Measurements from ENCODE around the gene GPI.
"Not testable (repeated sequence)": the region's sequence is repeated elsewhere in the genome, so short reads cannot be mapped to it uniquely, and the experiment has no call there.

GRCh38 chr19:34369166-34369565 lies 4.2 kb downstream of the GPI start:
- not testable (repeated sequence) for TF ChIP-seq MYC (IDR thresholded peaks at IDR 0.05; ENCODE audit: low read depth, low read length); POLR2AphosphoS5 (IDR thresholded peaks at IDR 0.05; ENCODE audit: insufficient read depth, low read depth, low read length)
- TF ChIP-seq, protein P1, sequence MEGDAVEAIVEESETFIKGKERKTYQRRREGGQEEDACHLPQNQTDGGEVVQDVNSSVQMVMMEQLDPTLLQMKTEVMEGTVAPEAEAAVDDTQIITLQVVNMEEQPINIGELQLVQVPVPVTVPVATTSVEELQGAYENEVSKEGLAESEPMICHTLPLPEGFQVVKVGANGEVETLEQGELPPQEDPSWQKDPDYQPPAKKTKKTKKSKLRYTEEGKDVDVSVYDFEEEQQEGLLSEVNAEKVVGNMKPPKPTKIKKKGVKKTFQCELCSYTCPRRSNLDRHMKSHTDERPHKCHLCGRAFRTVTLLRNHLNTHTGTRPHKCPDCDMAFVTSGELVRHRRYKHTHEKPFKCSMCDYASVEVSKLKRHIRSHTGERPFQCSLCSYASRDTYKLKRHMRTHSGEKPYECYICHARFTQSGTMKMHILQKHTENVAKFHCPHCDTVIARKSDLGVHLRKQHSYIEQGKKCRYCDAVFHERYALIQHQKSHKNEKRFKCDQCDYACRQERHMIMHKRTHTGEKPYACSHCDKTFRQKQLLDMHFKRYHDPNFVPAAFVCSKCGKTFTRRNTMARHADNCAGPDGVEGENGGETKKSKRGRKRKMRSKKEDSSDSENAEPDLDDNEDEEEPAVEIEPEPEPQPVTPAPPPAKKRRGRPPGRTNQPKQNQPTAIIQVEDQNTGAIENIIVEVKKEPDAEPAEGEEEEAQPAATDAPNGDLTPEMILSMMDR (IDR thresholded peaks at IDR 0.05; ENCODE audit: extremely low read depth in 1 of 2, insufficient read depth in 1 of 2, low read depth in 1 of 2, low read length in 2 of 2) = not testable (repeated sequence)
